Choroid plexus epithelial cell (primary cell): Measurements from ENCODE around the gene MED15.
A peak's percentile ranks its signal among the peaks of the same experiment; 100 is the strongest.

Source experiments
- DNase-seq: peaks from one replicate; pipeline ENCODE4 v3.0.0-alpha.2; 2010; ENCODE audit warnings: low read depth
- H3K4me3 ChIP-seq: 2 replicates; pipeline ENCODE4 v1.5.1; 2011; ENCODE audit warnings: low read depth, mild to moderate bottlenecking, control low read depth, low read length, moderate library complexity
- CTCF ChIP-seq: conservative IDR thresholded peaks from 2 replicates; pipeline ENCODE4 v1.5.1; 2011; ENCODE audit warnings: low read depth, mild to moderate bottlenecking, control low read depth, inconsistent platforms, low read length, moderate library complexity

Gene MED15

GRCh38 chr22:20611418-20611817 lies 104.0 kb downstream of the MED15 start:
- no peak for TF ChIP-seq CTCF
- no peak for DNase-seq
- H3K4me3 ChIP-seq = no peak overlapping the region

GRCh38 chr22:20613301-20613700 lies 105.9 kb downstream of the MED15 start:
- H3K4me3 ChIP-seq = no peak overlapping the region
- no peak for DNase-seq
- TF ChIP-seq CTCF = no peak

- DNase-seq = no peak
- H3K4me3 ChIP-seq = no peak overlapping the region
- no peak for TF ChIP-seq CTCF
Observed at GRCh38 chr22:20615021-20615420, 107.6 kb downstream of the MED15 start.

GRCh38 chr22:20615533-20616450 lies 108.4 kb downstream of the MED15 start:
- H3K4me3 ChIP-seq = no peak overlapping the region
- TF ChIP-seq CTCF = no peak
- no peak for DNase-seq

GRCh38 chr22:20616451-20617043 lies 109.1 kb downstream of the MED15 start:
- peak; percentile 18 for DNase-seq
- no peak overlapping the region for H3K4me3 ChIP-seq
- no peak for TF ChIP-seq CTCF

GRCh38 chr22:20618488-20618887 lies 111.1 kb downstream of the MED15 start:
- H3K4me3 ChIP-seq = no peak overlapping the region
- no peak for DNase-seq

More at GRCh38 chr22:20618488-20618887, 111.1 kb downstream of the MED15 start:
- TF ChIP-seq CTCF = no peak
